Kidney epithelial cell (primary cell): ENCODE data around the gene PEF1. TPM values are rescaled to one million over a fixed set of nuclear protein-coding genes. Genes with fewer than 3 reads are reported as not detected.
A peak's percentile ranks its signal among the peaks of the same experiment; 100 is the strongest.

ENCODE experiments used
- DNase-seq: peaks from one replicate; pipeline ENCODE4 v3.0.0-alpha.2; 2010; ENCODE audit warnings: low read depth
- H3K27me3 ChIP-seq: 2 replicates; pipeline ENCODE4 v1.6.0; 2011; ENCODE audit warnings: low read length; ENCODE audit not compliant: control insufficient read depth, insufficient read depth
- H3K36me3 ChIP-seq: 2 replicates; pipeline ENCODE4 v1.5.1; 2011; ENCODE audit warnings: low read length; ENCODE audit not compliant: control insufficient read depth, insufficient read depth
- H3K4me3 ChIP-seq: 2 replicates; pipeline ENCODE4 v1.5.1; 2011; ENCODE audit warnings: low read depth, mild to moderate bottlenecking, control low read depth, low read length
- total RNA-seq: library from RNA; depleted of rRNA; stranded (reverse); fragments of >200 nt; gene quantifications from 2 replicates; pipeline ENCODE4 v1.2.3, GENCODE V29; 2015
- TF ChIP-seq, protein P1 (sequence below): IDR thresholded peaks from 2 replicates; pipeline ENCODE4 v1.5.1; 2011; ENCODE audit warnings: mild to moderate bottlenecking, moderate library complexity, low read length, control low read depth, inconsistent platforms; ENCODE audit not compliant: insufficient read depth, poor library complexity, severe bottlenecking

Gene PEF1
- total RNA-seq, 1 donor from 2014 or later: 86.8 TPM

- no peak for DNase-seq
- Histone ChIP-seq H3K4me3 (peak within 1 kb of the TSS; percentile 46), H3K36me3 (no peaks in the 10 kb centered on the region), H3K27me3 (peaks cover 28% of the 10 kb centered on the region)
- TF ChIP-seq, protein P1, sequence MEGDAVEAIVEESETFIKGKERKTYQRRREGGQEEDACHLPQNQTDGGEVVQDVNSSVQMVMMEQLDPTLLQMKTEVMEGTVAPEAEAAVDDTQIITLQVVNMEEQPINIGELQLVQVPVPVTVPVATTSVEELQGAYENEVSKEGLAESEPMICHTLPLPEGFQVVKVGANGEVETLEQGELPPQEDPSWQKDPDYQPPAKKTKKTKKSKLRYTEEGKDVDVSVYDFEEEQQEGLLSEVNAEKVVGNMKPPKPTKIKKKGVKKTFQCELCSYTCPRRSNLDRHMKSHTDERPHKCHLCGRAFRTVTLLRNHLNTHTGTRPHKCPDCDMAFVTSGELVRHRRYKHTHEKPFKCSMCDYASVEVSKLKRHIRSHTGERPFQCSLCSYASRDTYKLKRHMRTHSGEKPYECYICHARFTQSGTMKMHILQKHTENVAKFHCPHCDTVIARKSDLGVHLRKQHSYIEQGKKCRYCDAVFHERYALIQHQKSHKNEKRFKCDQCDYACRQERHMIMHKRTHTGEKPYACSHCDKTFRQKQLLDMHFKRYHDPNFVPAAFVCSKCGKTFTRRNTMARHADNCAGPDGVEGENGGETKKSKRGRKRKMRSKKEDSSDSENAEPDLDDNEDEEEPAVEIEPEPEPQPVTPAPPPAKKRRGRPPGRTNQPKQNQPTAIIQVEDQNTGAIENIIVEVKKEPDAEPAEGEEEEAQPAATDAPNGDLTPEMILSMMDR: no peak
Measured at GRCh38 chr1:31617218-31617915, 27.3 kb downstream of the PEF1 start, which contains the start of gene HCRTR1. Gene HCRTR1 (plus strand): TSS chr1:31617689. CDS start chr1:31619193, 1,504 bp downstream.

GRCh38 chr1:31615939-31616338, 28.7 kb downstream of the PEF1 start:
- TF ChIP-seq, protein P1: no peak
- H3K4me3 ChIP-seq: no peak overlapping the region
- no peak for DNase-seq
- H3K27me3 ChIP-seq: peaks cover 28% of the 10 kb centered on the region
- H3K36me3 ChIP-seq: no peaks in the 10 kb centered on the region

DNA sequence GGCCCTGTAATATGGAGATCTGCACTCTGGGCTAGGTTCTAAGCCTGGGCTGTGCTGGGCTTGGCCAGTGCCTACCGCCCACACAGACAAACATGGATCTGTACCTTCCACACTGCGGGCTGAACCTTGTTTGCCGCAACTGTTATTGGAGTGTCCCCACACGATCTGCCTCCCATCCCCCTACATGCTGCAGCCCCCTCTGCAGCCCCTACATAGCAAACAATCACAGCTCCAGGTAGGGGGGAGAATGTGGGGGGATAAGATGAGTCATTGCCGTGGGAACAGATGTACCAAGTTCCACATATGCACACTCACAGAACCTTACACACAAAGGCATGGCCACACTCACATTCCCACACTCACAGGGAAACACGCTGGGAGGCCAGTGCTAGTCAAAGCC, 29.3 kb downstream of the PEF1 start:
- TF ChIP-seq, protein P1: no peak
- H3K27me3 ChIP-seq: peaks cover 28% of the 10 kb centered on the region
- no peaks in the 10 kb centered on the region for H3K36me3 ChIP-seq
- DNase-seq: no peak
- no peak overlapping the region for H3K4me3 ChIP-seq

DNA sequence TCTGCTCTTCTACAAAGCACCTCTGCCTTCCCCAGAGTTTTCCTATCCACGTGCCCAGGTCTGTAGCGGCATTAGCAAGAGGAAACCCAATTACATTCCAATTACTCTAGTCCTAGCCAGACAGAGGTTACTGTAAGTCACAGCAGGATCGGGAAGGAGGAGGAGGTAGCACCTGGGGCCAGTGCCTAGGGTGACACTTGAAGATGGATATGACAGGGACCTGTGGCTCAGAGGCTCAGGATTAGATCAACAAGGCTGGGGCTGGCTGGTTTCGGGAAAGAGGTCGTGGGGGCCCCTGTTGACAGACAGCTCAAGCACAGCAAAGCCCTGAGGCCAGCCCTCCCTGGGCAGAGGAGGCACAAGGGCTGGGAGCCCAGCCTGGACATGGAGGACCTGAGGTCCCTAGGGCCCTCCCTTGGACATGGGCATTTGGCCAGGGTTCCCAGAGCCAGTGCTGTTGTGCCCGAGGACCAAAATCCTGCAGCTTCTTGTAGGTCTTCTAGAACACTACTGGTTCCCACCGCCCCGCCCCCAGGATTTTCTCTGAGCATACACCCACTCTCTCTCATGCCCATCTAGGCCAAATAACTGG, 30.2 kb downstream of the PEF1 start:
- TF ChIP-seq, protein P1: no peak
- Histone ChIP-seq H3K27me3 (peaks cover 28% of the 10 kb centered on the region), H3K36me3 (no peaks in the 10 kb centered on the region), H3K4me3 (no peak overlapping the region)
- DNase-seq: no peak

DNA sequence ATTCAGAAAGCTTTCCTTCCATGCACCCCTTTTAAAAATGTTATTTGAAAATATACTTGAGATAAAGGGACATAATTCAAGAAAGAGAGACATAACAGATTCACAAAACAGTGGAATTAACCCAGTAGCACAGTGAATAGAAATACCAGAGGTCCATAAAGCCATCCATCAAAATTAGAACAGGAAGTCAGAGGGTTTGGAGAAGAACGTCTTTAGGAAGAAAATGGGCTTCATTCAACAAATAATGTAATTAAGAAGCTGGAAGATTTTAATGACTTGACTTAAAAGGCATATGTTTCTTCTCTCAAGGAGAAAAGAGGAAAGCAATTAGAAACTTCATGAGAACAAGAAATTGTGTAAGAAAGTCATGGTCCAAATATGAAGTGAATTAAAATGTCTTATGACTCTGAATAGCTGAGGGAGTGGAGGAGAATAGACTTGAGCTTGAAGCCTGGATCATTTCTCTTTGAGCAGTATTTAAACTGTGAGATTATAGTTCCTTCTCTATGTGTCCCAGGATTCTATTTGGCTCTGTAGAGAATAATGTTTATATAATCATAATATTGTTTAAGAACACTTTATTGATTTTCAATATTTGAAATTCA, 35.1 kb downstream of the PEF1 start:
- DNase-seq: no peak
- H3K4me3 ChIP-seq: no peak overlapping the region
- H3K36me3 ChIP-seq: no peaks in the 10 kb centered on the region
- H3K27me3 ChIP-seq: no peaks in the 10 kb centered on the region
- TF ChIP-seq, protein P1: no peak

DNA sequence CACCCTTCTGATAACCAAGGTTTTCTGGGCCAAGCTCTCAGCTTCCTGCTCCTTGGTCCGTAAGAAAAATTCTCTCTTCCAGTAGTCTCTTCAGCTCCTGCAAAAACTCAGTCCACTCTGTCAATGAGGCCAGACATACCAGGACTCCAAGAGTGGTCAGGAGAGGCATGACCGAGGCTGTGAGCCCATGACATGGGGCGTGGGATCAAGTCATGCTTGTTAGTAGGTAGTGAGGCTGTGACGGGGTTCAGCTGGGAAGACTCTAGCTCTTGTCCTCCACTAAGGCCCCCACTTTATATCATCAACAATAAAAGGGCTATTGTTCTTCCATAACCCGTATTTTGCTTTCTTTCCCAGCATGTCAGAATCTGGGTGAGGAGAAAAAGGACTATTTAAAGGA, 37.3 kb downstream of the PEF1 start:
- Histone ChIP-seq H3K4me3 (no peak overlapping the region), H3K27me3 (no peaks in the 10 kb centered on the region), H3K36me3 (no peaks in the 10 kb centered on the region)
- TF ChIP-seq, protein P1: no peak
- no peak for DNase-seq
